WERI-Rb-1 (cell line): Measurements from ENCODE around the gene LRRC27.

ENCODE experiments used
- DNase-seq: peaks from one replicate; pipeline ENCODE4 v3.0.0-alpha.2; 2020
- H3K27ac ChIP-seq: fragments of 250-450 bp; sonication (Bioruptor Pico); 2 replicates; pipeline ENCODE4 v1.5.1; 2020; ENCODE audit warnings: mild to moderate bottlenecking, moderate library complexity
- H3K27me3 ChIP-seq: fragments of 250-450 bp; sonication (Bioruptor Pico); 2 replicates; pipeline ENCODE4 v1.5.1; 2021; ENCODE audit warnings: mild to moderate bottlenecking, low read depth, moderate library complexity; ENCODE audit not compliant: insufficient read depth, severe bottlenecking
- H3K36me3 ChIP-seq: fragments of 250-450 bp; sonication (Bioruptor Pico); 2 replicates; pipeline ENCODE4 v1.5.1; 2020; ENCODE audit warnings: mild to moderate bottlenecking, moderate library complexity
- H3K4me3 ChIP-seq: 2 replicates; pipeline ENCODE4 v1.5.1; 2011; ENCODE audit warnings: low read depth, mild to moderate bottlenecking, control low read depth, low read length
- H3K9me3 ChIP-seq: fragments of 250-450 bp; sonication (Bioruptor Pico); 2 replicates; pipeline ENCODE4 v1.5.1; 2021; ENCODE audit warnings: mild to moderate bottlenecking, moderate library complexity; ENCODE audit not compliant: severe bottlenecking
- CTCF ChIP-seq: IDR thresholded peaks from 2 replicates; pipeline ENCODE4 v1.5.1; 2011; ENCODE audit warnings: low read depth, mild to moderate bottlenecking, control low read depth, inconsistent platforms, low read length

Gene LRRC27

DNA sequence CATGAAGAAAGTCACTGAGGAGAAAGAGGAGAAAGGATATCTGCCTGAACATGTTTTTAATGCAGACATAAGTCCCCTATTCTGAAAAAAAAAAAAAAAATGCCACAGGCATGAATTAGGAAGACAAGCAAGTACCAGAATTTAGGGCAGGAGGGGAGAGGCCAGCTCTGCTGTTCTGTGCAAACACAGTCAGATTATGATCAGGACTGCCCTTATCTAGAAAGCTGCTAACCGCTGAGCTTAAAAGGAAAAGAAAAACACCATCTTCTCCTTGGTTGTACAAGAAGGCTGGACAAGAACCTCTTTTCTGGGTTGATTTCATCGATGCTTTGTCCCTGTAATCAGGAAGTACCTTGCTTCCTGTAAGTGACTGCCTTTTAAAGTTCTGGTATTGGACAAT, 49.7 kb downstream of the LRRC27 start:
- no peaks in the 10 kb centered on the region for H3K9me3 ChIP-seq
- no peak for TF ChIP-seq CTCF
- DNase-seq = no peak
- no peak overlapping the region for H3K4me3 ChIP-seq
- no peaks in the 10 kb centered on the region for H3K36me3 ChIP-seq
- no peak overlapping the region for H3K27ac ChIP-seq
- H3K27me3 ChIP-seq = no peaks in the 10 kb centered on the region

DNA sequence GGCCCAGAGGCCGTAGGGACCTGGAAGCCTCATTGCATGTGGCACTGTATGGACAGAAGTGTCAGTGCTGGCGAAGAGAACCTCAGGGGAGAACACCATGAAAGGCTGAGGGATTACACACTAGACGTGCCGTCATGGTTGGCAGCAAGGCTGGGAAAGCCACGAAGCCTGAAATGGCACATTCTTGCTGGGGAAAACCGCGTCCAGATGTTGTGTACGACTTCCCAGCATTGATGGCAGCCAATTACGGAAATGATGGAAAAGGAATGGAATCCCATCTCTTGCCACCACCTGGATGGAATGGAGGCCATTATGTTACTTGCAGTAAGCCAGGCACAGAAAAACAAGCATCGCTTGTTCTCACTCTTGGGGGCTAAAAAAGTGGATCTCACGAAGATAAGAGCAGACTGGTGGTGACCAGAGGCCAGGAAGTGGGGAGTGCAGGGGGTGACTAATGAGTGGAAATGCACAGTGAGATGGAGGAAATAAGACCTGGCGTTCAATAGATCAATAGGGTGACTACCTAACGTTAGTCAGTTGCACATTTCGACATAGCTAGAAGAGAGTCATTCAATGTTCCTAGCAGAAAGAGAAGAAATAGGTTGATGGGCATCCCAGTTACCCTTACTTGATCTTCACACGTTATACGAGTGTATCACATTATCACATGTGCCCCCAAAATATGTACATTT, 50.4 kb downstream of the LRRC27 start:
- no peaks in the 10 kb centered on the region for H3K27me3 ChIP-seq
- no peak overlapping the region for H3K27ac ChIP-seq
- TF ChIP-seq CTCF = no peak
- H3K4me3 ChIP-seq = no peak overlapping the region
- no peaks in the 10 kb centered on the region for H3K9me3 ChIP-seq
- no peak for DNase-seq
- no peaks in the 10 kb centered on the region for H3K36me3 ChIP-seq

GRCh38 chr10:132383101-132383500, 51.1 kb downstream of the LRRC27 start:
- no peak for DNase-seq
- no peak for TF ChIP-seq CTCF
- no peak overlapping the region for H3K4me3 ChIP-seq
- no peaks in the 10 kb centered on the region for H3K27me3 ChIP-seq
- no peak overlapping the region for H3K27ac ChIP-seq
- no peaks in the 10 kb centered on the region for H3K9me3 ChIP-seq
- H3K36me3 ChIP-seq = no peaks in the 10 kb centered on the region

DNA sequence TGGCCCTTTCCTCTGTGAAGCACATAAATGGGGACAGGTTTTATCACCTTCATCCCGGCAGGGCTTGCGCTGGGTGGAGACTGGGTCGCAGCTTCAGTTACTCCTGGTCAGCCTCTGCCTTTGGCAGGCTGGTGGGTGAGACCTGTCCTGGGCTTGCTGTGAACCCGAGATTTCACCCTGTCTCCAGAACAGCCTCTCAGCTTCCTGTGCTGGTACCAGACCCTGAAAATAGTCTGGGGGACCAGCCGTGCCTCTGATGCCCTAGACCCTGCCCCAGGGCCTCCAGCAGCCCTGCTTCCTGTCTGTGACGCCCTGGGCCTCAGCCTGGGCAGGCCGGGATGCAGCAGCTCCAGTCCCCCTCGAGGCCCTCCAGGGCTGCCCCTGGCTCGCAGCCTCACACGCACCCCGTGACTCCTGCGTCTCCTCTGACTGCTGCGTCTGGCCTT, 51.8 kb downstream of the LRRC27 start:
- TF ChIP-seq CTCF = no peak
- Histone ChIP-seq H3K27me3 (no peaks in the 10 kb centered on the region), H3K9me3 (no peaks in the 10 kb centered on the region), H3K4me3 (no peak overlapping the region), H3K36me3 (no peaks in the 10 kb centered on the region), H3K27ac (no peak overlapping the region)
- DNase-seq = peak; percentile 2

GRCh38 chr10:132384618-132385388, 52.8 kb downstream of the LRRC27 start:
- H3K27me3 ChIP-seq = no peaks in the 10 kb centered on the region
- TF ChIP-seq CTCF = no peak
- no peak for DNase-seq

More at GRCh38 chr10:132384618-132385388, 52.8 kb downstream of the LRRC27 start:
- no peak overlapping the region for H3K4me3 ChIP-seq
- no peaks in the 10 kb centered on the region for H3K36me3 ChIP-seq
- H3K27ac ChIP-seq = no peak overlapping the region
- no peaks in the 10 kb centered on the region for H3K9me3 ChIP-seq
